ENCODE results near the gene KICS2. TPM values are rescaled to one million over a fixed set of nuclear protein-coding genes. Genes with fewer than 3 reads are reported as not detected.

Gene KICS2
- total and polyA plus RNA-seq, 2 of the 8 experiments (the other 6 are each of a cell fraction or from before 2014, with no cell fraction given), result 5.6 to 9.5 TPM

- no peak overlapping the region for H2BK12ac ChIP-seq (ENCODE audit: low read depth, low read length)
- H2AK5ac ChIP-seq (ENCODE audit: low read depth, low read length), result no peak overlapping the region
- H2BK120ac ChIP-seq (replicated peaks; ENCODE audit: low read depth, low read length), result no peak overlapping the region
- no peak overlapping the region for H2BK15ac ChIP-seq (ENCODE audit: low read length)
- no peak overlapping the region for H3K56ac ChIP-seq (replicated peaks; ENCODE audit: insufficient read length, low read depth, low read length)
- no peak overlapping the region for H3K14ac ChIP-seq (ENCODE audit: insufficient read length)
- no peaks in the 10 kb centered on the region for H3K79me1 ChIP-seq (ENCODE audit: low read depth, low read length)
- no peaks in the 10 kb centered on the region for H3K23me2 ChIP-seq (ENCODE audit: low read depth, low read length)
- FAIRE-seq (no peak), DNase-seq (ENCODE audit: low read depth in 1 of 2, low spot score in 2 of 2) (no peak)
- H3K27ac ChIP-seq (ENCODE audit: low read depth, low read length), result no peak overlapping the region
- no peaks in the 10 kb centered on the region for H3K27me3 ChIP-seq (replicated peaks in 1 of 4; ENCODE audit: control insufficient read depth in 3 of 4, extremely low read depth in 1 of 4, insufficient read depth in 3 of 4, low read length in 3 of 4)
- no peaks in the 10 kb centered on the region for H3K36me3 ChIP-seq (ENCODE audit: control insufficient read depth in 2 of 4, insufficient read depth in 4 of 4, low read length in 3 of 4)
- H3K4ac ChIP-seq (replicated peaks; ENCODE audit: insufficient read length, low read depth, low read length), result no peak overlapping the region
- H2AFZ ChIP-seq (ENCODE audit: low read length), result no peak overlapping the region
- H3K4me3 ChIP-seq (ENCODE audit: extremely low read depth in 1 of 4, insufficient read depth in 2 of 4, low read depth in 3 of 4, low read length in 4 of 4), result no peak overlapping the region
- no peak overlapping the region for H3K9ac ChIP-seq (replicated peaks in 1 of 4; ENCODE audit: extremely low read depth in 1 of 4, low read depth in 3 of 4, low read length in 3 of 4)
- no peak overlapping the region for H4K5ac ChIP-seq (ENCODE audit: insufficient read length, low read depth, low read length)
- no peak overlapping the region for H2BK5ac ChIP-seq (ENCODE audit: low read depth, low read length)
- H3K4me2 ChIP-seq (ENCODE audit: insufficient read depth in 1 of 2, low read depth in 2 of 2, low read length in 2 of 2), result no peak overlapping the region
- no peak overlapping the region for H2BK20ac ChIP-seq (ENCODE audit: low read length)
- no peak overlapping the region for H3K23ac ChIP-seq (ENCODE audit: insufficient read length)
- H4K8ac ChIP-seq (ENCODE audit: extremely low read depth, insufficient read depth, low read length), result no peak overlapping the region
- H3K79me2 ChIP-seq (ENCODE audit: control insufficient read depth in 1 of 2, insufficient read depth in 2 of 2, low read length in 2 of 2), result no peaks in the 10 kb centered on the region
- ChIA-PET CTCF (ENCODE audit: partially characterized antibody) (interaction anchor here (1.3 to 2.1 kb wide), 3 partner anchors 125 to 442 kb away, joined by 3 to 4 read pairs (median 4); partner anchors contain the start of gene C12orf56), POLR2A (ENCODE audit: partially characterized antibody) (interaction anchor here (1.0 kb wide), 1 partner anchor 125 kb away, joined by 4 read pairs; no protein-coding TSS in a partner anchor)
- H4K91ac ChIP-seq (replicated peaks; ENCODE audit: insufficient read length, low read length), result no peak overlapping the region
- 96% methylated on average over 2 of the region's 2 CpGs; no CpG with 5 or more reads in 1 of the 2 experiments for WGBS, 2 experiments (ENCODE audit: extremely low coverage in 1 of 2, insufficient coverage in 1 of 2, insufficient read length in 1 of 2, insufficient replicate concordance in 2 of 2, low coverage in 1 of 2, low lambda C conversion rate in 2 of 2, missing lambda C conversion rate in 1 of 2)
- no peaks in the 10 kb centered on the region for H4K20me1 ChIP-seq (replicated peaks in 1 of 2; ENCODE audit: control insufficient read depth in 1 of 2, insufficient read depth in 2 of 2, low read length in 2 of 2)
- H3K18ac ChIP-seq (ENCODE audit: extremely low read depth, low read length), result no peak overlapping the region
- no peaks in the 10 kb centered on the region for H3K9me3 ChIP-seq (ENCODE audit: insufficient read depth in 2 of 2, low read depth in 1 of 2, low read length in 1 of 2)
- H3K4me1 ChIP-seq (replicated peaks in 1 of 4; ENCODE audit: control insufficient read depth in 3 of 4, insufficient read depth in 4 of 4, low read length in 3 of 4), result no peaks in the 10 kb centered on the region
- TF ChIP-seq PHF8 (conservative IDR thresholded peaks at IDR 0.05; ENCODE audit: low read depth, low read length), result no peak
- TF ChIP-seq RXRA (IDR thresholded peaks at IDR 0.05; ENCODE audit: insufficient read depth, low read depth, low read length), result no peak
- no peak for TF ChIP-seq SP2 (IDR thresholded peaks at IDR 0.05; ENCODE audit: low read length)
- TF ChIP-seq HDAC2 (IDR thresholded peaks at IDR 0.05; ENCODE audit: borderline replicate concordance in 1 of 2, low read depth in 2 of 2, low read length in 2 of 2), result no peak
- no peak for TF ChIP-seq SAP30 (IDR thresholded peaks at IDR 0.05; ENCODE audit: insufficient read depth, insufficient replicate concordance, low read length)
- no peak for TF ChIP-seq USF2 (IDR thresholded peaks at IDR 0.05; ENCODE audit: low read length)
- no peak for TF ChIP-seq RBBP5 (IDR thresholded peaks at IDR 0.05; ENCODE audit: borderline replicate concordance, low read depth, low read length)
- no peak for TF ChIP-seq CTCF (IDR thresholded peaks at IDR 0.05; ENCODE audit: control extremely low read depth in 1 of 3, insufficient read depth in 1 of 3, low read depth in 1 of 3, low read length in 3 of 3)
- no peak for TF ChIP-seq RNF2 (IDR thresholded peaks at IDR 0.05; ENCODE audit: borderline replicate concordance, low read depth, low read length, missing control alignments, poor library complexity, severe bottlenecking)
Observed at GRCh38 chr12:64265839-64266238, 43.7 kb upstream of the KICS2 start.
